ENCODE results near the gene IMP4. TPM values are rescaled to one million over a fixed set of nuclear protein-coding genes. Genes with fewer than 3 reads are reported as not detected.

IMP4 gene
- total and polyA plus RNA-seq, 2 of the 13 experiments (the other 11 are each of a cell fraction or from before 2014, with no cell fraction given): 142 to 158 TPM

DNA sequence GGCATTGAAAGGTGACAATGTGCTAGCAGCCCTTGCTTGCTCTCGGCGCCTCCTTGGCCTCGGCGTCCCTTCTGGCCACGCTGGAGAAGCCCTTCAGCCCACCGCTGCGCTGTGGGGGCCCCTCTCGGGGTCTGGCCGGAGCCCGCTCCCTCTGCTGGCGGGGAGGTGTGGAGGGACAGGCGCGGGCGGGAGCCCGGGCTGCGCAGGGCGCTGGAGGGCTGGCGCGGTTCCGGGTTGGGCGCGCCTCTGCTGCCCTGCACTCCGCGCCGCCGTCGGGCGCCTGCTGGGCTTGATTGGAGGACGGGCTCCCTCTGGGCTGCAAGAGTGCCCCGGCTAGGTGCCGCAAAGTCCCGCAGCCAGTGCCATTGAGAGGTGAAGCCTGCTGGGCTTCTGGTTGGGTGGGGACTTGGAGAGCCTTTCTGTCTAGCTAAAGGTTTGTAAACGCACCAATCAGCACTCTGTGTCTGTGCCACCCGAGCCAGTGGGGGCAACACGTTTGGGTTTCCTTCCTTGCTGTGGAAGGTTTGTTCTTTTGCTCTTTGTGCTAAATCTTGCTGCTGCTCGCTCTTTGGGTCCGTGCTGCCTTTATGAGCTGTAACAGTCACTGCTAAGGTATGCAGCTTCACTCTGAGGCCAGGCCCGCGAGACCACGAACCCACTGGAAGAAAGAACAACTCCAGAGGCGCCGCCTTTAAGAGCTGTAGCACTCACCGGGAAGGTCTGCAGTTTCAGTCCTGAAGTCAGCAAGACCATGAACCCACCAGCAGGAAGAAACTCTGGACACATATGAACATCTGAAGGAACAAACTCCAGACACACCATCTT, 14.8 kb upstream of the IMP4 start (continued):
- TF ChIP-seq, protein P1, sequence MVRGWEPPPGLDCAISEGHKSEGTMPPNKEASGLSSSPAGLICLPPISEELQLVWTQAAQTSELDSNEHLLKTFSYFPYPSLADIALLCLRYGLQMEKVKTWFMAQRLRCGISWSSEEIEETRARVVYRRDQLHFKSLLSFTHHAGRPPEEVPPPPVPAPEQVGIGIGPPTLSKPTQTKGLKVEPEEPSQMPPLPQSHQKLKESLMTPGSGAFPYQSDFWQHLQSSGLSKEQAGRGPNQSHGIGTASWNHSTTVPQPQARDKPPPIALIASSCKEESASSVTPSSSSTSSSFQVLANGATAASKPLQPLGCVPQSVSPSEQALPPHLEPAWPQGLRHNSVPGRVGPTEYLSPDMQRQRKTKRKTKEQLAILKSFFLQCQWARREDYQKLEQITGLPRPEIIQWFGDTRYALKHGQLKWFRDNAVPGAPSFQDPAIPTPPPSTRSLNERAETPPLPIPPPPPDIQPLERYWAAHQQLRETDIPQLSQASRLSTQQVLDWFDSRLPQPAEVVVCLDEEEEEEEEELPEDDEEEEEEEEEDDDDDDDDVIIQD (CRISPR knock-in tag; IDR thresholded peaks at IDR 0.05; ENCODE audit: low read depth): no peak
- TF ChIP-seq HDAC2 (CRISPR knock-in tag; IDR thresholded peaks at IDR 0.05): no peak
- 0 out of 2 replicates have a peak, but pooled peaks have one; percentile 42 for TF ChIP-seq ZSCAN31 (CRISPR knock-in tag; IDR thresholded peaks at IDR 0.05; ENCODE audit: low read depth)
- no peak for TF ChIP-seq SNRNP70 (IDR thresholded peaks at IDR 0.05; ENCODE audit: low read depth, low read length)
- TF ChIP-seq ZNF773 (CRISPR knock-in tag; IDR thresholded peaks at IDR 0.05; ENCODE audit: borderline replicate concordance): no peak
- TF ChIP-seq HNRNPUL1 (IDR thresholded peaks at IDR 0.05; ENCODE audit: low read depth, low read length): no peak
- TF ChIP-seq, protein P2, sequence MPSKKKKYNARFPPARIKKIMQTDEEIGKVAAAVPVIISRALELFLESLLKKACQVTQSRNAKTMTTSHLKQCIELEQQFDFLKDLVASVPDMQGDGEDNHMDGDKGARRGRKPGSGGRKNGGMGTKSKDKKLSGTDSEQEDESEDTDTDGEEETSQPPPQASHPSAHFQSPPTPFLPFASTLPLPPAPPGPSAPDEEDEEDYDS (CRISPR knock-in tag; IDR thresholded peaks at IDR 0.05): no peak
- TF ChIP-seq, protein P3, sequence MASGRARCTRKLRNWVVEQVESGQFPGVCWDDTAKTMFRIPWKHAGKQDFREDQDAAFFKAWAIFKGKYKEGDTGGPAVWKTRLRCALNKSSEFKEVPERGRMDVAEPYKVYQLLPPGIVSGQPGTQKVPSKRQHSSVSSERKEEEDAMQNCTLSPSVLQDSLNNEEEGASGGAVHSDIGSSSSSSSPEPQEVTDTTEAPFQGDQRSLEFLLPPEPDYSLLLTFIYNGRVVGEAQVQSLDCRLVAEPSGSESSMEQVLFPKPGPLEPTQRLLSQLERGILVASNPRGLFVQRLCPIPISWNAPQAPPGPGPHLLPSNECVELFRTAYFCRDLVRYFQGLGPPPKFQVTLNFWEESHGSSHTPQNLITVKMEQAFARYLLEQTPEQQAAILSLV (CRISPR knock-in tag; IDR thresholded peaks at IDR 0.05; ENCODE audit: borderline replicate concordance): no peak
- TF ChIP-seq ZNF138 (CRISPR knock-in tag; IDR thresholded peaks at IDR 0.05; ENCODE audit: low read depth): no peak
- no peak for TF ChIP-seq ZMYM2 (CRISPR knock-in tag; IDR thresholded peaks at IDR 0.05)
- TF ChIP-seq SSRP1 (CRISPR knock-in tag; IDR thresholded peaks at IDR 0.05): no peak
- TF ChIP-seq, protein P4, sequence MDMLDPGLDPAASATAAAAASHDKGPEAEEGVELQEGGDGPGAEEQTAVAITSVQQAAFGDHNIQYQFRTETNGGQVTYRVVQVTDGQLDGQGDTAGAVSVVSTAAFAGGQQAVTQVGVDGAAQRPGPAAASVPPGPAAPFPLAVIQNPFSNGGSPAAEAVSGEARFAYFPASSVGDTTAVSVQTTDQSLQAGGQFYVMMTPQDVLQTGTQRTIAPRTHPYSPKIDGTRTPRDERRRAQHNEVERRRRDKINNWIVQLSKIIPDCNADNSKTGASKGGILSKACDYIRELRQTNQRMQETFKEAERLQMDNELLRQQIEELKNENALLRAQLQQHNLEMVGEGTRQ (IDR thresholded peaks at IDR 0.05; ENCODE audit: low read depth, low read length): no peak
- TF ChIP-seq, protein P4 (CRISPR knock-in tag; IDR thresholded peaks at IDR 0.05; ENCODE audit: borderline replicate concordance): no peak
- no peak for TF ChIP-seq GATAD1 (CRISPR knock-in tag; IDR thresholded peaks at IDR 0.05)
- TF ChIP-seq SUZ12 (IDR thresholded peaks at IDR 0.05; ENCODE audit: low read depth, low read length): no peak
- TF ChIP-seq ZNF724P (CRISPR knock-in tag; IDR thresholded peaks at IDR 0.05; ENCODE audit: borderline replicate concordance): no peak
- TF ChIP-seq KDM3A (CRISPR knock-in tag; IDR thresholded peaks at IDR 0.05; ENCODE audit: low read depth): no peak
- TF ChIP-seq ELF3 (CRISPR knock-in tag; IDR thresholded peaks at IDR 0.05): 0 out of 2 replicates have a peak, but pooled peaks have one; percentile 17
- TF ChIP-seq ZSCAN20 (CRISPR knock-in tag; IDR thresholded peaks at IDR 0.05; ENCODE audit: borderline replicate concordance): no peak
- TF ChIP-seq ZNF589 (CRISPR knock-in tag; conservative IDR thresholded peaks at IDR 0.05): no peak
